K562 (cell line): ENCODE measurements around the gene HMG20B. TPM values are rescaled to one million over a fixed set of nuclear protein-coding genes. Genes with fewer than 3 reads are reported as not detected.
A peak's percentile ranks its signal among the peaks of the same experiment; 100 is the strongest.

Source experiments
- ATF7 ChIP-seq: fragments of 450-650 bp; IDR thresholded peaks from 2 replicates; pipeline ENCODE4 v1.7.1; 2014; ENCODE audit warnings: mild to moderate bottlenecking, moderate library complexity
- C11orf30 ChIP-seq: fragments of 450-650 bp; IDR thresholded peaks from 2 replicates; pipeline ENCODE4 v1.6.1; 2016; ENCODE audit warnings: low read depth, mild to moderate bottlenecking
- CEBPB ChIP-seq: fragments of 450-650 bp; IDR thresholded peaks from 2 replicates; pipeline ENCODE4 v1.6.1; 2016; ENCODE audit warnings: missing genetic modification characterization, missing compliant biosample characterization
- CHD2 ChIP-seq: IDR thresholded peaks from 2 replicates; pipeline ENCODE4 v1.6.1; 2011; ENCODE audit warnings: low read depth, low read length
- E4F1 ChIP-seq: fragments of 250-450 bp; sonication (Bioruptor Pico); IDR thresholded peaks from 2 replicates; pipeline ENCODE4 v1.5.0; 2021; ENCODE audit warnings: mild to moderate bottlenecking, borderline replicate concordance
- EP400 ChIP-seq: fragments of 450-650 bp; IDR thresholded peaks from 2 replicates; pipeline ENCODE4 v1.6.1; 2017; ENCODE audit warnings: antibody characterized with exemption, mild to moderate bottlenecking, moderate library complexity
- MLLT1 ChIP-seq, 2 experiments: fragments of 450-650 bp; IDR thresholded peaks; 2 replicates each; pipeline ENCODE4 v1.6.1; 2016
- MLX ChIP-seq, 2 experiments: fragments of 450-650 bp in 1 of 2; sonication (generic) in 1 of 2; formaldehyde crosslinking; conservative IDR thresholded peaks; 2 replicates each; pipeline versions ENCODE4 v1.4.0 to v1.8.1; 2020 to 2022; ENCODE audit warnings: mild to moderate bottlenecking in 1 of 2, missing genetic modification reagents in 1 of 2
- NFE2 ChIP-seq: IDR thresholded peaks from 2 replicates; pipeline ENCODE4 v1.6.1; 2014; ENCODE audit warnings: antibody characterized with exemption, low read depth
- PRDM10 ChIP-seq: fragments of 450-650 bp; IDR thresholded peaks from 2 replicates; pipeline ENCODE4 v1.6.1; 2018; ENCODE audit not compliant: partially characterized antibody
- TAF7 ChIP-seq: fragments of 450-650 bp; IDR thresholded peaks from 2 replicates; pipeline ENCODE4 v1.6.1; 2016; ENCODE audit warnings: missing genetic modification characterization, missing compliant biosample characterization
- TBP ChIP-seq: optimal IDR thresholded peaks from 2 replicates; pipeline ENCODE3; 2011; ENCODE audit warnings: low read depth, low read length, improper control_type of control experiment
- USF2 ChIP-seq: sonication (generic); formaldehyde crosslinking; IDR thresholded peaks from 2 replicates; pipeline ENCODE4 v1.5.0; 2020; ENCODE audit warnings: missing genetic modification reagents
- XRCC3 ChIP-seq: fragments of 450-650 bp; IDR thresholded peaks from 2 replicates; pipeline ENCODE4 v1.6.1; 2017; ENCODE audit warnings: mild to moderate bottlenecking, moderate library complexity
- ZNF507 ChIP-seq: conservative IDR thresholded peaks from 2 replicates; pipeline ENCODE4 v1.6.1; 2017; ENCODE audit warnings: missing genetic modification characterization, missing compliant biosample characterization
- ZNF639 ChIP-seq, 2 experiments: fragments of 200-800 bp in 1 of 2; sonication (Bioruptor generic) in 1 of 2; sonication (generic) in 1 of 2; formaldehyde crosslinking in 1 of 2; IDR thresholded peaks in 1 of 2; conservative IDR thresholded peaks in 1 of 2; 2 replicates each; pipeline versions ENCODE4 v1.5.0 to v1.6.1; 2016 to 2020; ENCODE audit warnings: missing compliant biosample characterization in 1 of 2, missing genetic modification characterization in 1 of 2, missing genetic modification reagents in 1 of 2
- polyA plus RNA-seq, 8 experiments: library from polyadenylated mRNA; depleted of rRNA in 4 of 8; stranded (reverse) in 5 of 8; unstranded in 3 of 8; fragments of >200 nt; fragmentation: Nextera tagmentation in 2 of 8; fragmentation: Illumina TruSeq in 1 of 8; extraction: Ambion mirVana in 2 of 8; extraction: Trizol in 1 of 8; gene quantifications; 2 replicates each; pipeline versions ENCODE4 v1.2.1 to v1.2.3, GENCODE V29; 2011 to 2014; ENCODE audit warnings: inconsistent platforms in 1 of 8, missing spikeins in 1 of 8
- total RNA-seq, 7 experiments: library from RNA; depleted of rRNA in 6 of 7; stranded (reverse); fragments of >200 nt in 6 of 7; fragmentation: Illumina TruSeq in 2 of 7; extraction: Trizol in 2 of 7; gene quantifications; 2 replicates each; pipeline versions ENCODE4 v1.2.1 to v1.2.3, GENCODE V29; 2011 to 2021; ENCODE audit warnings: low replicate concordance in 1 of 7

The HMG20B gene
- total and polyA plus RNA-seq, 9 of the 15 experiments (the other 6 are each of a cell fraction or from before 2014, with no cell fraction given): 0.35 to 172 (median 38.6) TPM

GRCh38 chr19:3557461-3558248 is 15.1 kb upstream of the HMG20B start, which contains the start of gene MFSD12 (continued):
- TF ChIP-seq E4F1 (CRISPR knock-in tag) (no peak), PRDM10 (peak; percentile 42), ATF7 (peak; percentile 63), XRCC3 (no peak), USF2 (CRISPR knock-in tag) (peak; percentile 57; the same call in 1 of the 2 replicates), CEBPB (tag) (no peak), ZNF639 (CRISPR knock-in tag; conservative IDR thresholded peaks at IDR 0.05 in 1 of 2, IDR thresholded peaks at IDR 0.05 in 1 of 2) (no peak), TBP (peak; percentile 44), EP400 (peak; percentile 76), NFE2 (peak; percentile 14; the same call in 1 of the 2 replicates), TAF7 (tag) (no peak), CHD2 (peak; percentile 73), MLLT1 (IDR thresholded peaks at IDR 0.05) (peak in 1 of 2 experiments; percentile 91; a peak in 2 of 4 replicates), MLX (CRISPR knock-in tag; conservative IDR thresholded peaks at IDR 0.05) (no peak), C11orf30 (0 out of 2 replicates have a peak, but pooled peaks have one; percentile 9), ZNF507 (no peak)
